Mesenchymal stem cell (in vitro differentiated cells and primary cell): ENCODE measurements around the gene KIF26B.

Experiments used
- DNase-seq: peaks from one replicate; pipeline ENCODE4 v3.0.0-alpha.2; 2013
- H2AFZ ChIP-seq: one replicate; pipeline ENCODE4 v1.6.1; 2013; ENCODE audit warnings: low read depth, mild to moderate bottlenecking, control low read depth, inconsistent platforms, low read length, moderate library complexity
- H2AK5ac ChIP-seq: 2 replicates; pipeline ENCODE4 v1.6.1; 2013; ENCODE audit warnings: low read length, moderate library complexity, mild to moderate bottlenecking, inconsistent platforms; ENCODE audit not compliant: severe bottlenecking
- H2BK120ac ChIP-seq: one replicate; pipeline ENCODE4 v1.6.1; 2013; ENCODE audit warnings: low read depth, mild to moderate bottlenecking, inconsistent platforms, low read length, moderate library complexity
- H2BK12ac ChIP-seq, 2 experiments: one replicate each; pipeline ENCODE4 v1.6.1; 2013; ENCODE audit warnings: inconsistent platforms in 2 of 2, low read length in 2 of 2, mild to moderate bottlenecking in 2 of 2, moderate library complexity in 2 of 2, control low read depth in 1 of 2
- H2BK15ac ChIP-seq: one replicate; pipeline ENCODE4 v1.6.1; 2013; ENCODE audit warnings: mild to moderate bottlenecking, low read depth, inconsistent platforms; ENCODE audit not compliant: poor library complexity, severe bottlenecking
- H2BK5ac ChIP-seq: 2 replicates; pipeline ENCODE4 v1.6.1; 2013; ENCODE audit warnings: low read depth, mild to moderate bottlenecking, low read length, control low read depth, inconsistent platforms; ENCODE audit not compliant: poor library complexity, severe bottlenecking
- H3K14ac ChIP-seq, 2 experiments: one replicate each; pipeline ENCODE4 v1.6.1; 2013; ENCODE audit warnings: inconsistent platforms in 2 of 2, low read length in 2 of 2, control low read depth in 1 of 2, mild to moderate bottlenecking in 1 of 2, moderate library complexity in 1 of 2
- H3K18ac ChIP-seq, 2 experiments: one replicate each; pipeline ENCODE4 v1.6.1; 2013; ENCODE audit warnings: inconsistent platforms in 2 of 2, low read length in 2 of 2, control low read depth in 1 of 2, low read depth in 1 of 2, mild to moderate bottlenecking in 1 of 2
- H3K23ac ChIP-seq, 2 experiments: one replicate each; pipeline ENCODE4 v1.6.1; 2013; ENCODE audit warnings: inconsistent platforms in 2 of 2, low read length in 2 of 2, mild to moderate bottlenecking in 2 of 2, moderate library complexity in 2 of 2, control low read depth in 1 of 2
- H3K27ac ChIP-seq: 2 replicates; pipeline ENCODE4 v1.5.1; 2013; ENCODE audit warnings: mild to moderate bottlenecking, moderate library complexity, low read length, control low read depth, inconsistent platforms; ENCODE audit not compliant: poor library complexity, severe bottlenecking
- H3K27me3 ChIP-seq, 2 experiments: 2 replicates each; pipeline versions ENCODE4 v1.6.1 to v1.7.0; 2013; ENCODE audit warnings: low read length in 2 of 2, mild to moderate bottlenecking in 2 of 2, moderate library complexity in 2 of 2, control low read depth in 1 of 2, inconsistent platforms in 1 of 2; ENCODE audit not compliant: control insufficient read depth in 1 of 2, insufficient read depth in 1 of 2
- H3K36me3 ChIP-seq, 2 experiments: 2 replicates each; pipeline versions ENCODE4 v1.6.1 to v1.7.0; 2013; ENCODE audit warnings: low read length in 2 of 2, control low read depth in 1 of 2, inconsistent platforms in 1 of 2, low read depth in 1 of 2, mild to moderate bottlenecking in 1 of 2; ENCODE audit not compliant: insufficient read depth in 2 of 2, control insufficient read depth in 1 of 2
- H3K4ac ChIP-seq, 2 experiments: one replicate each; pipeline ENCODE4 v1.6.1; 2013; ENCODE audit warnings: inconsistent platforms in 2 of 2, low read length in 2 of 2, mild to moderate bottlenecking in 2 of 2, moderate library complexity in 2 of 2, control low read depth in 1 of 2, low read depth in 1 of 2
- H3K4me1 ChIP-seq: 2 replicates; pipeline ENCODE4 v1.6.1; 2013; ENCODE audit warnings: low read depth, low read length, control low read depth; ENCODE audit not compliant: control insufficient read depth, insufficient read depth
- H3K4me2 ChIP-seq: 2 replicates; pipeline ENCODE4 v1.6.1; 2013; ENCODE audit warnings: low read length, mild to moderate bottlenecking, inconsistent platforms; ENCODE audit not compliant: poor library complexity, severe bottlenecking
- H3K4me3 ChIP-seq, 2 experiments: 2 replicates each; pipeline versions ENCODE4 v1.5.1 to v1.7.0; 2013; ENCODE audit warnings: low read length in 2 of 2, mild to moderate bottlenecking in 2 of 2, control low read depth in 1 of 2, low read depth in 1 of 2; ENCODE audit not compliant: insufficient read depth in 1 of 2
- H3K79me1 ChIP-seq: replicated peaks from 2 replicates; pipeline ENCODE4 v1.6.1; 2013; ENCODE audit warnings: mild to moderate bottlenecking, control low read depth, low read length, inconsistent platforms; ENCODE audit not compliant: poor library complexity, severe bottlenecking
- H3K9ac ChIP-seq: 2 replicates; pipeline ENCODE4 v1.7.0; 2013; ENCODE audit warnings: mild to moderate bottlenecking, low read length, moderate library complexity
- H3K9me3 ChIP-seq: 2 replicates; pipeline ENCODE4 v1.7.0; 2013; ENCODE audit warnings: mild to moderate bottlenecking, low read length; ENCODE audit not compliant: control insufficient read depth
- H4K8ac ChIP-seq: one replicate; pipeline ENCODE4 v1.6.1; 2013; ENCODE audit warnings: inconsistent platforms, mild to moderate bottlenecking, low read length, moderate library complexity
- H4K91ac ChIP-seq: one replicate; pipeline ENCODE4 v1.6.1; 2013; ENCODE audit warnings: mild to moderate bottlenecking, low read length, inconsistent platforms
- WGBS: methylation state at CpG from one replicate; pipeline ENCODE4 v1.1.7; 2013; ENCODE audit warnings: mixed read lengths; 5-methylcytosine and 5-hydroxymethylcytosine counted together

The KIF26B gene

DNA sequence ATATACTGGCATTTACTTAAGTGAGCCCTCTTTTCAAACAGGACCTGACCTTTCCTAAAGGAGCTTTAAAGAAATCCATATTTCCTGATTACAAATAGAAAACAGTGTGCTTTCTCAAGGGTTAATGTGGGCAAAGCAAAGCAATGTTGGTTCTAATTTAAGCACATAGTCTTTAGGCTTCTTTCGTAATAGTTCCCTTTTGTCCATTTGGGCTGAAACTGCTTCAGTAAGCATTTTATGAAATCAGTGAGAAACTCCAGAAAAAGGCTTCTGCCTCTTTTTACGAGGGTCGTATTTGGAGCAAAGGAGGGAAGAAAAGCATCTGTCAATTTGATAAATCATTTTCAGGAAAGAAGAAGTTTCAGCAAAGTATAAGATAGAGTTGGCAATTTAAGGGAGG is 331.2 kb downstream of the KIF26B start:
- Histone ChIP-seq H2BK5ac (no peak overlapping the region), H2AK5ac (no peak overlapping the region), H2BK12ac (no peak overlapping the region), H4K91ac (no peak overlapping the region), H3K27ac (no peak overlapping the region), H3K4me2 (no peak overlapping the region), H4K8ac (no peak overlapping the region), H2BK120ac (no peak overlapping the region), H3K36me3 (no peaks in the 10 kb centered on the region), H3K14ac (no peak overlapping the region), H3K4me3 (no peak overlapping the region), H3K23ac (no peak overlapping the region), H3K9me3 (no peaks in the 10 kb centered on the region), H3K27me3 (peaks cover 5% of the 10 kb centered on the region in 2 experiments), H3K79me1 (no peaks in the 10 kb centered on the region), H2BK15ac (no peak overlapping the region), H2AFZ (no peak overlapping the region), H3K4ac (no peak overlapping the region), H3K4me1 (no peaks in the 10 kb centered on the region), H3K18ac (no peak overlapping the region), H3K9ac (no peak overlapping the region)
- WGBS = 38% methylated on average over 3 of the region's 3 CpGs
- no peak for DNase-seq

DNA sequence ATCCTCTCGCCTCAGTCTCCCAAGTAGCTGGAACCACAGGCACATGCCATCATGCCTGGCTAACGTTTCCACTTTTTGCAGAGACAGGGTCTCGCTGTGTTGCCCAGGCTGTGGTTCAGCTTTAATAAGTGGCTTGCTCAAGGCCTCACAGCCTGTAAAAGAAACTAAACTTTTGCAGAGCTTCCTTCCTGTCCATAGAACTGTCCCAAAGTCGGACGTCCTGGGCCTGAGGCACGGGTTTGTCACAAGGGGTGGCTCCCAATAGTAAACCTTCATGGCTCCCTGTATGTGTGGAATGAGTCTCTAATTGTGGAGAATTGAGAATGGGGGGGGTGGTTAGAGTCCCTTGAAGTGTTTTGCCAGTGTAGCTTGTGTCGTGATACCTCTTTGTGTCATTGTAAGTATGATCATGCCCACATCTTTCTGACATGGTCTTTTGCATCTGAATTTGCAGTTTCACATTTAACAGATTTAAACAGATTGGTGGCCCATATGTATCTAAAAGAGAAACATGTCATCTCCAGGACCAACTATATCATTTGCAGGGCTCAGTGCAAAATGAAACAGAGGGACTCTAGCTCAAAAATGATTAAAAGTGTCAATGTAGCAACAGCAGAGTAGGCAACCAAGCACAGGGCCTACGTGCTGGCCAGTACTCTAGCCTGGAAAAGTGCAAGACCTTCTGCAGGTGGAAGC is 332.1 kb downstream of the KIF26B start:
- no peak overlapping the region for H2BK5ac ChIP-seq
- H3K23ac ChIP-seq = no peak overlapping the region
- no peak overlapping the region for H3K9ac ChIP-seq
- H3K9me3 ChIP-seq = no peaks in the 10 kb centered on the region
- 72% methylated on average over 7 of the region's 8 CpGs for WGBS
- H3K79me1 ChIP-seq = no peaks in the 10 kb centered on the region
- no peaks in the 10 kb centered on the region for H3K36me3 ChIP-seq
- peak overlapping the region; percentile 8 for H4K91ac ChIP-seq
- H2AK5ac ChIP-seq = no peak overlapping the region
- H3K4me1 ChIP-seq = no peaks in the 10 kb centered on the region
- H4K8ac ChIP-seq = peak overlapping the region; percentile 42
- H3K27me3 ChIP-seq = peaks cover 5% of the 10 kb centered on the region in 2 experiments
- no peak overlapping the region for H2BK120ac ChIP-seq
- no peak overlapping the region for H3K18ac ChIP-seq
- no peak overlapping the region for H2AFZ ChIP-seq
- H3K4me3 ChIP-seq = no peak overlapping the region
- no peak overlapping the region for H3K14ac ChIP-seq
- no peak for DNase-seq
- no peak overlapping the region for H2BK15ac ChIP-seq
- H3K4ac ChIP-seq = no peak overlapping the region
- H2BK12ac ChIP-seq = no peak overlapping the region
- no peak overlapping the region for H3K27ac ChIP-seq
- no peak overlapping the region for H3K4me2 ChIP-seq

DNA sequence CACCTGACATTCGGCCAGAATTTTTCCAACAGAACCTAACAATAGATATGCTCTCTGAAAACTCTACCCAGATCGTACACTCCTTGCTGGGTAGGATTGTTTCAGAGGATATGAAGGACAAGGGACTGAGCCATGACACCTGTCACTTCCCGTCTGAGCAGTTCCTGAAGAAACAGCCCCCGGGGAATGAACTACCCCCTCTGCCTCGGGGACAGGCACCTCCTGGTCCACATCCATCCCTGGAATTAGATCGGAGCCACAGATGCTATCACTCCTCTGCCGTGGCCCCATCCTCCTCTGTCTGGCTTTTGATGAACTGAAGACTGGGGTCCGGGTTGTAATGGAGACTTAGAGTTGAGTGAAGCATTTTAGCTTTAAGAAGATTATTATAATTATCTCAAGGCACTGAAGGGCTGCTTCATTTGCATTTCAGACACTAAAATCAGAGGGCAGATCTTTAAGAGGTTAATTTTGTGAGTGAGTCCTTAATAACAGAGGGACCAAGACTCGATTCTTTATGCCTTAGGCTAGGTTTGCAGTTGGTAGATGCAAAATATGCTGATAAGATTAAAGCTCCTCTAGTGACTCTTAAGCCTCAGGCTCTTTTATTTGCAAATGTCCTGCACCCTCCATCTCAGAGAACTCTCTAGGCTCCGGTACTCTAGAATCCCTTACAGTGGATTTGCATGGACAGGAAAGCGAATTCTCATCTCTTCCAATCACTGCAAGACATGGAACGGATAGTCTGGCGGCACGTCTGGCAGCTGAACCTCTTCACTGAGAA is 333.8 kb downstream of the KIF26B start:
- no peak overlapping the region for H4K91ac ChIP-seq
- WGBS = 93% methylated on average over 13 of the region's 14 CpGs
- no peak overlapping the region for H2AK5ac ChIP-seq

GRCh38 chr1:245489838-245490237 is 335.1 kb downstream of the KIF26B start:
- H2BK15ac ChIP-seq = no peak overlapping the region

More for the DNA sequence above, 333.8 kb downstream of the KIF26B start:
- no peak overlapping the region for H3K18ac ChIP-seq
- no peaks in the 10 kb centered on the region for H3K36me3 ChIP-seq
- H3K23ac ChIP-seq = no peak overlapping the region
- no peak overlapping the region for H3K4me3 ChIP-seq
- H2BK12ac ChIP-seq = no peak overlapping the region
- no peak overlapping the region for H2BK5ac ChIP-seq
- H3K4me2 ChIP-seq = no peak overlapping the region
- H2AFZ ChIP-seq = no peak overlapping the region
- no peak overlapping the region for H2BK120ac ChIP-seq
- no peaks in the 10 kb centered on the region for H3K9me3 ChIP-seq
- no peak overlapping the region for H4K8ac ChIP-seq
- no peaks in the 10 kb centered on the region for H3K79me1 ChIP-seq
- no peak overlapping the region for H3K14ac ChIP-seq
- DNase-seq = no peak
- H3K27ac ChIP-seq = no peak overlapping the region
- H2BK15ac ChIP-seq = no peak overlapping the region
- H3K9ac ChIP-seq = no peak overlapping the region
- no peaks in the 10 kb centered on the region for H3K4me1 ChIP-seq
- peaks cover 0 to 5% of the 10 kb centered on the region in 2 experiments for H3K27me3 ChIP-seq
- H3K4ac ChIP-seq = no peak overlapping the region

More at GRCh38 chr1:245489838-245490237, 335.1 kb downstream of the KIF26B start:
- Histone ChIP-seq H4K8ac (no peak overlapping the region), H3K4ac (no peak overlapping the region), H3K4me2 (no peak overlapping the region), H4K91ac (no peak overlapping the region), H3K79me1 (no peaks in the 10 kb centered on the region), H3K9ac (no peak overlapping the region), H3K36me3 (no peaks in the 10 kb centered on the region), H2AFZ (no peak overlapping the region), H3K14ac (no peak overlapping the region), H2BK5ac (no peak overlapping the region), H3K27me3 (peaks cover 0 to 5% of the 10 kb centered on the region in 2 experiments), H2BK12ac (no peak overlapping the region), H3K4me3 (no peak overlapping the region), H3K27ac (no peak overlapping the region), H3K23ac (no peak overlapping the region), H2BK120ac (no peak overlapping the region), H3K9me3 (no peaks in the 10 kb centered on the region), H3K18ac (no peak overlapping the region), H3K4me1 (no peaks in the 10 kb centered on the region), H2AK5ac (no peak overlapping the region)
- WGBS = 57% methylated on average over 2 of the region's 2 CpGs
- DNase-seq = no peak
